Measurements from ENCODE around the gene DAAM2. TPM values are rescaled to one million over a fixed set of nuclear protein-coding genes. Genes with fewer than 3 reads are reported as not detected.

DAAM2 gene
- 10 to 100 TPM; 21.0 to 81.7 (median 31.9) TPM for total RNA-seq

- peaks cover 0 to 7% (median 0%) of the 10 kb centered on the region in 4 donors for H3K27me3 ChIP-seq
- peak within 1 kb of the TSS; percentile 61 to 79 (median 69) for H3K27ac ChIP-seq
- DNase-seq, result peak; percentile 66 to 94
- TF ChIP-seq POLR2AphosphoS5 (IDR thresholded peaks at IDR 0.05) (peak in 1 of 2 donors; percentile 29), EP300 (IDR thresholded peaks at IDR 0.05) (no peak), POLR2A (IDR thresholded peaks at IDR 0.05) (peak in 3 of 4 donors; percentile 29 to 72 (median 52)), CTCF (IDR thresholded peaks at IDR 0.05) (peak in 1 of 6 experiments; percentile 28)
- 7 to 24% methylated on average over 5 to 43 of the region's 55 CpGs for WGBS, 2 donors
- peaks cover 9 to 31% (median 18%) of the 10 kb centered on the region in 4 donors for H3K4me1 ChIP-seq
- no peaks in the 10 kb centered on the region for H3K9me3 ChIP-seq
- peak within 1 kb of the TSS; percentile 55 to 72 (median 58) for H3K4me3 ChIP-seq
- no peaks in the 10 kb centered on the region for H3K36me3 ChIP-seq
- peak; percentile 74 to 93 for ATAC-seq (ENCODE audit: low FRiP score in 2 of 2)
Observed at GRCh38 chr6:39791850-39792539, at the start of gene DAAM2. DAAM2 (plus strand) TSS chr6:39792376; CDS start chr6:39856303, 63,927 bp downstream.

- H3K27ac ChIP-seq, result no peak overlapping the region
- DNase-seq (no peak), ATAC-seq (ENCODE audit: low FRiP score in 2 of 2) (no peak)
- WGBS, 2 donors, result 85% methylated on average over 3 of the region's 3 CpGs
- no peaks in the 10 kb centered on the region for H3K36me3 ChIP-seq
- no peaks in the 10 kb centered on the region for H3K4me1 ChIP-seq
- H3K4me3 ChIP-seq, result no peak overlapping the region
- no peaks in the 10 kb centered on the region for H3K9me3 ChIP-seq
- H3K27me3 ChIP-seq, result no peaks in the 10 kb centered on the region
- TF ChIP-seq POLR2A (IDR thresholded peaks at IDR 0.05) (no peak), POLR2AphosphoS5 (IDR thresholded peaks at IDR 0.05) (no peak), EP300 (IDR thresholded peaks at IDR 0.05) (no peak), CTCF (IDR thresholded peaks at IDR 0.05) (no peak)
Observed at GRCh38 chr6:39746795-39747194, 45.4 kb upstream of the DAAM2 start.

- no peaks in the 10 kb centered on the region for H3K27me3 ChIP-seq
- no peaks in the 10 kb centered on the region for H3K4me1 ChIP-seq
- H3K4me3 ChIP-seq, result no peak overlapping the region
- no peak for DNase-seq
- TF ChIP-seq POLR2AphosphoS5 (IDR thresholded peaks at IDR 0.05) (no peak), POLR2A (IDR thresholded peaks at IDR 0.05) (no peak), CTCF (IDR thresholded peaks at IDR 0.05) (no peak), EP300 (IDR thresholded peaks at IDR 0.05) (no peak)
- no peaks in the 10 kb centered on the region for H3K9me3 ChIP-seq
- ATAC-seq (ENCODE audit: low FRiP score in 2 of 2), result peak in 1 of 2 donors; percentile 32
- WGBS, 2 donors, result 90 to 92% methylated on average over 12 of the region's 12 CpGs
- peak overlapping the region in 1 of 4 donors; percentile 34 for H3K27ac ChIP-seq
- H3K36me3 ChIP-seq, result no peaks in the 10 kb centered on the region
Observed at GRCh38 chr6:39752835-39753724, 39.1 kb upstream of the DAAM2 start.

GRCh38 chr6:39753725-39754045, 38.5 kb upstream of the DAAM2 start:
- Histone ChIP-seq H3K4me3 (no peak overlapping the region), H3K27me3 (no peaks in the 10 kb centered on the region), H3K4me1 (no peaks in the 10 kb centered on the region), H3K9me3 (no peaks in the 10 kb centered on the region), H3K36me3 (no peaks in the 10 kb centered on the region), H3K27ac (peak overlapping the region in 1 of 4 donors; percentile 34)
- DNase-seq (no peak), ATAC-seq (ENCODE audit: low FRiP score in 2 of 2) (peak in 1 of 2 donors; percentile 87)
- TF ChIP-seq EP300 (IDR thresholded peaks at IDR 0.05) (no peak), CTCF (IDR thresholded peaks at IDR 0.05) (no peak), POLR2A (IDR thresholded peaks at IDR 0.05) (no peak), POLR2AphosphoS5 (IDR thresholded peaks at IDR 0.05) (no peak)
- 48 to 73% methylated on average over 3 of the region's 3 CpGs for WGBS, 2 donors
